ENCODE data around the gene GAPDHS.

GRCh38 chr19:35557539-35558399, 24.5 kb downstream of the GAPDHS start:
- TF ChIP-seq, protein P1, sequence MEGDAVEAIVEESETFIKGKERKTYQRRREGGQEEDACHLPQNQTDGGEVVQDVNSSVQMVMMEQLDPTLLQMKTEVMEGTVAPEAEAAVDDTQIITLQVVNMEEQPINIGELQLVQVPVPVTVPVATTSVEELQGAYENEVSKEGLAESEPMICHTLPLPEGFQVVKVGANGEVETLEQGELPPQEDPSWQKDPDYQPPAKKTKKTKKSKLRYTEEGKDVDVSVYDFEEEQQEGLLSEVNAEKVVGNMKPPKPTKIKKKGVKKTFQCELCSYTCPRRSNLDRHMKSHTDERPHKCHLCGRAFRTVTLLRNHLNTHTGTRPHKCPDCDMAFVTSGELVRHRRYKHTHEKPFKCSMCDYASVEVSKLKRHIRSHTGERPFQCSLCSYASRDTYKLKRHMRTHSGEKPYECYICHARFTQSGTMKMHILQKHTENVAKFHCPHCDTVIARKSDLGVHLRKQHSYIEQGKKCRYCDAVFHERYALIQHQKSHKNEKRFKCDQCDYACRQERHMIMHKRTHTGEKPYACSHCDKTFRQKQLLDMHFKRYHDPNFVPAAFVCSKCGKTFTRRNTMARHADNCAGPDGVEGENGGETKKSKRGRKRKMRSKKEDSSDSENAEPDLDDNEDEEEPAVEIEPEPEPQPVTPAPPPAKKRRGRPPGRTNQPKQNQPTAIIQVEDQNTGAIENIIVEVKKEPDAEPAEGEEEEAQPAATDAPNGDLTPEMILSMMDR (IDR thresholded peaks at IDR 0.05): no peak
- TF ChIP-seq POLR2A (IDR thresholded peaks at IDR 0.05): no peak

Measured in right lobe of liver (tissue), 4 donors.